ENCODE data around the gene ZPLD1. TPM values are rescaled to one million over a fixed set of nuclear protein-coding genes. Genes with fewer than 3 reads are reported as not detected.

ZPLD1 gene
- total and polyA plus RNA-seq, 8 donors, result 0.07 to 0.19 (median 0.09) TPM; not detected in 3

GRCh38 chr3:102512734-102513504 lies 78.1 kb downstream of the ZPLD1 start:
- DNase-seq (no peak), FAIRE-seq (no peak), ATAC-seq (no peak)
- WGBS, 2 donors, result 48 to 60% methylated on average over 5 of the region's 5 CpGs
- TF ChIP-seq CTCF (IDR thresholded peaks at IDR 0.05), result no peak
- H3K27ac ChIP-seq, result no peak overlapping the region
- intact Hi-C loops (cut with DNase I), result no loop called here
- H3K4me3 ChIP-seq, result no peak overlapping the region
- no peaks in the 10 kb centered on the region for H3K4me1 ChIP-seq
- H3K36me3 ChIP-seq, result no peaks in the 10 kb centered on the region
- no peaks in the 10 kb centered on the region for H3K27me3 ChIP-seq
- no peaks in the 10 kb centered on the region for H3K9me3 ChIP-seq

GRCh38 chr3:102514241-102514640 lies 79.4 kb downstream of the ZPLD1 start:
- no peak overlapping the region for H3K4me3 ChIP-seq
- WGBS, 2 donors, result 45 to 69% methylated on average over 1 of the region's 1 CpG
- no peaks in the 10 kb centered on the region for H3K9me3 ChIP-seq
- DNase-seq, result no peak
- H3K4me1 ChIP-seq, result no peaks in the 10 kb centered on the region
- H3K36me3 ChIP-seq, result no peaks in the 10 kb centered on the region
- no peaks in the 10 kb centered on the region for H3K27me3 ChIP-seq
- intact Hi-C loops (cut with DNase I), result no loop called here
- no peak overlapping the region for H3K27ac ChIP-seq
- no peak for ATAC-seq
- no peak for FAIRE-seq
- no peak for TF ChIP-seq CTCF (IDR thresholded peaks at IDR 0.05)

- intact Hi-C loops (cut with DNase I), result no loop called here
Observed at GRCh38 chr3:102521246-102521645, 86.4 kb downstream of the ZPLD1 start.

GRCh38 chr3:102525624-102526023 lies 90.8 kb downstream of the ZPLD1 start:
- intact Hi-C loops (cut with DNase I), result no loop called here
- TF ChIP-seq CTCF (IDR thresholded peaks at IDR 0.05), result no peak
- Histone ChIP-seq H3K27ac (no peak overlapping the region), H3K9me3 (no peaks in the 10 kb centered on the region), H3K4me1 (no peaks in the 10 kb centered on the region), H3K4me3 (no peak overlapping the region), H3K27me3 (no peaks in the 10 kb centered on the region), H3K36me3 (no peaks in the 10 kb centered on the region)
- ATAC-seq (no peak), FAIRE-seq (no peak), DNase-seq (no peak)

More at GRCh38 chr3:102521246-102521645, 86.4 kb downstream of the ZPLD1 start:
- no peak for FAIRE-seq
- Histone ChIP-seq H3K27ac (no peak overlapping the region), H3K4me3 (no peak overlapping the region), H3K4me1 (no peaks in the 10 kb centered on the region), H3K36me3 (no peaks in the 10 kb centered on the region), H3K9me3 (no peaks in the 10 kb centered on the region), H3K27me3 (no peaks in the 10 kb centered on the region)
- TF ChIP-seq CTCF (IDR thresholded peaks at IDR 0.05), result no peak
- 54 to 58% methylated on average over 4 of the region's 4 CpGs for WGBS, 2 donors
- ATAC-seq, result no peak
- DNase-seq, result no peak

GRCh38 chr3:102526865-102527264 lies 92.0 kb downstream of the ZPLD1 start:
- Histone ChIP-seq H3K27ac (no peak overlapping the region), H3K4me3 (no peak overlapping the region), H3K27me3 (no peaks in the 10 kb centered on the region), H3K36me3 (no peaks in the 10 kb centered on the region), H3K4me1 (no peaks in the 10 kb centered on the region), H3K9me3 (no peaks in the 10 kb centered on the region)
- intact Hi-C loops (cut with DNase I), result no loop called here
- 55 to 56% methylated on average over 3 of the region's 3 CpGs for WGBS, 2 donors
- no peak for TF ChIP-seq CTCF (IDR thresholded peaks at IDR 0.05)
- no peak for DNase-seq
- no peak for FAIRE-seq
- no peak for ATAC-seq
